Naive thymus-derived CD8-positive, alpha-beta T cell (primary cell): ENCODE measurements around the gene NUDT9. TPM values are rescaled to one million over a fixed set of nuclear protein-coding genes. Genes with fewer than 3 reads are reported as not detected.
"Not testable (repeated sequence)": the region's sequence is repeated elsewhere in the genome, so short reads cannot be mapped to it uniquely, and the experiment has no call there.

Experiments used
- ATAC-seq, 2 donors: fragments of 150-1000 bp; cut with Tn5 transposase in 1 of 2; sonication (Bioruptor Pico), chemical (Tn5 transposase) in 1 of 2; 1 replicate in 1 of 2; 2 replicates in 1 of 2; pipeline ENCODE4 v1.10.0; 2021; ENCODE audit warnings: mild to moderate bottlenecking in 2 of 2, moderate library complexity in 2 of 2
- POLR2A ChIA-PET: fragments of 350-600 bp; sonication (Branson Sonifier 250); formaldehyde crosslinking; loops from one replicate; lab custom pipeline; 2021; ENCODE audit warnings: antibody characterized with exemption; lab: Charles Lee
- DNase-seq, 10 donors: peaks; one replicate each; pipeline versions ENCODE4 v3.0.0 to v3.0.0-alpha.2; 2020 to 2022
- H3K27ac Mint-ChIP-seq, 10 donors: one replicate each; pipeline ENCODE4 v1.8.0; 2020 to 2022; ENCODE audit warnings: mild to moderate bottlenecking in 10 of 10, mixed read lengths in 10 of 10, moderate library complexity in 4 of 10, inconsistent platforms in 1 of 10
- H3K27me3 Mint-ChIP-seq, 5 donors: one replicate each; pipeline ENCODE4 v1.8.0; 2021 to 2022; ENCODE audit warnings: mixed read lengths in 5 of 5
- H3K36me3 Mint-ChIP-seq, 3 donors: one replicate each; pipeline ENCODE4 v1.8.0; 2020 to 2022; ENCODE audit warnings: mixed read lengths in 3 of 3, mild to moderate bottlenecking in 2 of 3, inconsistent platforms in 1 of 3
- H3K4me1 Mint-ChIP-seq, 4 donors: one replicate each; pipeline ENCODE4 v1.8.0; 2021 to 2022; ENCODE audit warnings: mixed read lengths in 4 of 4
- H3K4me3 Mint-ChIP-seq, 10 donors: one replicate each; pipeline ENCODE4 v1.8.0; 2020 to 2022; ENCODE audit warnings: mild to moderate bottlenecking in 10 of 10, mixed read lengths in 10 of 10, moderate library complexity in 6 of 10, inconsistent platforms in 1 of 10
- H3K9me3 Mint-ChIP-seq, 9 donors: one replicate each; pipeline ENCODE4 v1.8.0; 2020 to 2022; ENCODE audit warnings: mixed read lengths in 9 of 9, mild to moderate bottlenecking in 3 of 9, inconsistent platforms in 1 of 9, moderate library complexity in 1 of 9
- polyA plus RNA-seq, 3 donors: library from polyadenylated mRNA; unstranded; fragments of 300-500 nt; fragmentation: Illumina TruSeq; gene quantifications; one replicate each; pipeline ENCODE4 v1.2.3, GENCODE V29; 2021
- total RNA-seq, 8 experiments: library from RNA in 2 of 8; stranded (reverse) in 2 of 8; gene quantifications; one replicate each; pipeline ENCODE4 v1.2.3 and lab custom pipeline; 2021 to 2026

NUDT9 gene
- total and polyA plus RNA-seq, 5 experiments from 2014 or later: 18.1 to 28.1 (median 23.3) TPM

- POLR2A ChIA-PET: interaction anchor here (0.5 to 4.6 kb wide), 17 partner anchors 9 to 1902 kb away, joined by 3 to 60 read pairs (median 4); partner anchors contain the start of genes AFF1, NUDT9 and PPM1K
- H3K4me1 Mint-ChIP-seq: peaks cover 23 to 53% (median 51%) of the 10 kb centered on the region in 4 donors
- DNase-seq (peak; percentile 60 to 91 (median 79)), ATAC-seq (peak; percentile 97 to 98)
- H3K9me3 Mint-ChIP-seq: peaks cover 0 to 10% (median 1%) of the 10 kb centered on the region in 9 donors
- peaks cover 0 to 13% (median 8%) of the 10 kb centered on the region in 3 donors for H3K36me3 Mint-ChIP-seq
- peak within 1 kb of the TSS; percentile 92 to 99 (median 96) for H3K4me3 Mint-ChIP-seq
- H3K27me3 Mint-ChIP-seq: no peaks in the 10 kb centered on the region
- H3K27ac Mint-ChIP-seq: peak within 1 kb of the TSS; percentile 94 to 98 (median 97)
Measured at GRCh38 chr4:87390891-87391575, 31.3 kb upstream of the NUDT9 start, which contains the start of gene HSD17B11. TSS of gene HSD17B11 (minus strand) at chr4:87391188. CDS start at chr4:87391070, 118 bp downstream.

GRCh38 chr4:87391576-87392054 is 30.8 kb upstream of the NUDT9 start:
- POLR2A ChIA-PET: interaction anchor here (0.7 to 4.6 kb wide), 11 partner anchors 9 to 1902 kb away, joined by 3 to 60 read pairs (median 5); partner anchors contain the start of genes AFF1, NUDT9 and PPM1K
- Mint-ChIP-seq H3K4me1 (peaks cover 24 to 50% (median 47%) of the 10 kb centered on the region in 4 donors), H3K36me3 (peaks cover 0 to 9% (median 4%) of the 10 kb centered on the region in 3 donors), H3K9me3 (peaks cover 0 to 10% (median 1%) of the 10 kb centered on the region in 9 donors), H3K4me3 (peak overlapping the region; percentile 92 to 99 (median 96)), H3K27ac (peak overlapping the region; percentile 94 to 98 (median 97)), H3K27me3 (no peaks in the 10 kb centered on the region)
- no peak for DNase-seq
- ATAC-seq: peak; percentile 14 to 23

- H3K4me1 Mint-ChIP-seq: peaks cover 22 to 47% (median 43%) of the 10 kb centered on the region in 4 donors
- no peak for ATAC-seq
- peaks cover 0 to 10% (median 1%) of the 10 kb centered on the region in 9 donors for H3K9me3 Mint-ChIP-seq
- H3K27me3 Mint-ChIP-seq: no peaks in the 10 kb centered on the region
- H3K36me3 Mint-ChIP-seq: peaks cover 0 to 5% (median 4%) of the 10 kb centered on the region in 3 donors
- peak overlapping the region in 3 of 10 donors; percentile 11 to 37 (median 29) for H3K27ac Mint-ChIP-seq
- no peak for DNase-seq
- POLR2A ChIA-PET: interaction anchor here (0.6 to 4.6 kb wide), 6 partner anchors 9 to 49 kb away, joined by 4 to 60 read pairs (median 8); partner anchors contain the start of gene NUDT9
- peak overlapping the region in 1 of 10 donors; percentile 98 for H3K4me3 Mint-ChIP-seq
Measured at GRCh38 chr4:87392183-87392582, 30.2 kb upstream of the NUDT9 start.

GRCh38 chr4:87395073-87395472 is 27.3 kb upstream of the NUDT9 start:
- DNase-seq: peak in 5 of 10 donors; percentile 8 to 36 (median 25)
- POLR2A ChIA-PET: interaction anchor here (1.1 kb wide), 1 partner anchor 27 kb away, joined by 4 read pairs; the partner anchor contains the start of gene NUDT9
- not testable (repeated sequence) for H3K36me3 Mint-ChIP-seq, ATAC-seq, H3K9me3 Mint-ChIP-seq, H3K27me3 Mint-ChIP-seq
- Mint-ChIP-seq H3K4me3 (peak overlapping the region; percentile 63 to 88 (median 79)), H3K4me1 (peaks cover 3 to 20% (median 17%) of the 10 kb centered on the region in 4 donors), H3K27ac (peak overlapping the region; percentile 13 to 87 (median 54))

GRCh38 chr4:87395851-87396250 is 26.5 kb upstream of the NUDT9 start:
- H3K9me3 Mint-ChIP-seq, H3K27me3 Mint-ChIP-seq, DNase-seq, H3K36me3 Mint-ChIP-seq, ATAC-seq, H3K27ac Mint-ChIP-seq, POLR2A ChIA-PET, H3K4me3 Mint-ChIP-seq: not testable (repeated sequence)
- H3K4me1 Mint-ChIP-seq: peaks cover 3 to 20% (median 12%) of the 10 kb centered on the region in 4 donors

GRCh38 chr4:87399148-87399547 is 23.2 kb upstream of the NUDT9 start:
- DNase-seq (no peak), ATAC-seq (no peak)
- Mint-ChIP-seq H3K27ac (no peak overlapping the region), H3K36me3 (no peaks in the 10 kb centered on the region), H3K9me3 (no peaks in the 10 kb centered on the region), H3K4me3 (no peak overlapping the region), H3K4me1 (peaks cover 0 to 20% (median 7%) of the 10 kb centered on the region in 4 donors), H3K27me3 (no peaks in the 10 kb centered on the region)
- POLR2A ChIA-PET: interaction anchor here (0.5 to 1.1 kb wide), 2 partner anchors 19 to 23 kb away, joined by 3 read pairs; partner anchors contain the start of gene NUDT9

GRCh38 chr4:87399954-87400353 is 22.4 kb upstream of the NUDT9 start:
- Mint-ChIP-seq H3K36me3 (no peaks in the 10 kb centered on the region), H3K4me3 (no peak overlapping the region)
- ATAC-seq: no peak

GRCh38 chr4:87403732-87404131 is 18.6 kb upstream of the NUDT9 start:
- ATAC-seq, H3K9me3 Mint-ChIP-seq, H3K27me3 Mint-ChIP-seq, POLR2A ChIA-PET, H3K36me3 Mint-ChIP-seq, DNase-seq, H3K4me3 Mint-ChIP-seq, H3K27ac Mint-ChIP-seq: not testable (repeated sequence)
- peaks cover 8 to 23% (median 22%) of the 10 kb centered on the region in 4 donors for H3K4me1 Mint-ChIP-seq

More at GRCh38 chr4:87399954-87400353, 22.4 kb upstream of the NUDT9 start:
- Mint-ChIP-seq H3K27me3 (no peaks in the 10 kb centered on the region), H3K9me3 (no peaks in the 10 kb centered on the region), H3K27ac (no peak overlapping the region), H3K4me1 (peaks cover 0 to 12% (median 4%) of the 10 kb centered on the region in 4 donors)
- POLR2A ChIA-PET: interaction anchor here (2.5 kb wide), 1 partner anchor 9 kb away, joined by 12 read pairs; the partner anchor contains the start of gene HSD17B11
- no peak for DNase-seq

- POLR2A ChIA-PET: interaction anchor here (2.0 kb wide), 1 partner anchor 14 kb away, joined by 11 read pairs; the partner anchor contains the start of gene HSD17B11
- Mint-ChIP-seq H3K36me3 (no peaks in the 10 kb centered on the region), H3K9me3 (no peaks in the 10 kb centered on the region), H3K27ac (no peak overlapping the region), H3K4me3 (no peak overlapping the region), H3K4me1 (peaks cover 10 to 23% (median 22%) of the 10 kb centered on the region in 4 donors), H3K27me3 (peaks cover 5 to 14% (median 11%) of the 10 kb centered on the region in 5 donors)
- ATAC-seq (no peak), DNase-seq (no peak)
Measured at GRCh38 chr4:87405211-87405820, 17.1 kb upstream of the NUDT9 start.

- no peaks in the 10 kb centered on the region for H3K9me3 Mint-ChIP-seq
- H3K27ac Mint-ChIP-seq: peak overlapping the region; percentile 61 to 95 (median 90)
- POLR2A ChIA-PET: interaction anchor here (1.3 to 2.0 kb wide), 3 partner anchors 9 to 16 kb away, joined by 4 to 11 read pairs (median 7); partner anchors contain the start of genes HSD17B11 and NUDT9
- peak in 3 of 10 donors; percentile 7 to 31 (median 19) for DNase-seq
- peak overlapping the region; percentile 11 to 79 (median 76) for H3K4me3 Mint-ChIP-seq
- peaks cover 9 to 20% (median 12%) of the 10 kb centered on the region in 5 donors for H3K27me3 Mint-ChIP-seq
- H3K36me3 Mint-ChIP-seq: no peaks in the 10 kb centered on the region
- peak; percentile 68 to 73 for ATAC-seq
- H3K4me1 Mint-ChIP-seq: peaks cover 10 to 23% (median 22%) of the 10 kb centered on the region in 4 donors
Measured at GRCh38 chr4:87406462-87406861, 15.9 kb upstream of the NUDT9 start.

GRCh38 chr4:87406902-87407301 is 15.5 kb upstream of the NUDT9 start:
- not testable (repeated sequence) for H3K36me3 Mint-ChIP-seq, H3K9me3 Mint-ChIP-seq, DNase-seq, ATAC-seq
- Mint-ChIP-seq H3K27ac (peak overlapping the region in 9 of 10 donors; percentile 61 to 95 (median 90)), H3K27me3 (peaks cover 9 to 20% (median 12%) of the 10 kb centered on the region in 5 donors), H3K4me1 (peaks cover 10 to 23% (median 22%) of the 10 kb centered on the region in 4 donors), H3K4me3 (peak overlapping the region; percentile 11 to 79 (median 76))
- POLR2A ChIA-PET: interaction anchor here (1.3 to 2.0 kb wide), 3 partner anchors 9 to 16 kb away, joined by 4 to 11 read pairs (median 7); partner anchors contain the start of genes HSD17B11 and NUDT9
